AG09319 (cell line): Measurements from ENCODE around the gene OTOF.
A peak's percentile ranks its signal among the peaks of the same experiment; 100 is the strongest.

Experiments used
- DNase-seq: peaks from one replicate; pipeline ENCODE4 v3.0.0-alpha.2; 2010; ENCODE audit warnings: low read depth; ENCODE audit errors: extremely low read depth
- CTCF ChIP-seq: IDR thresholded peaks from 2 replicates; pipeline ENCODE4 v1.5.1; 2011; ENCODE audit warnings: low read depth, mild to moderate bottlenecking, inconsistent platforms, low read length, moderate library complexity

Gene OTOF

DNA sequence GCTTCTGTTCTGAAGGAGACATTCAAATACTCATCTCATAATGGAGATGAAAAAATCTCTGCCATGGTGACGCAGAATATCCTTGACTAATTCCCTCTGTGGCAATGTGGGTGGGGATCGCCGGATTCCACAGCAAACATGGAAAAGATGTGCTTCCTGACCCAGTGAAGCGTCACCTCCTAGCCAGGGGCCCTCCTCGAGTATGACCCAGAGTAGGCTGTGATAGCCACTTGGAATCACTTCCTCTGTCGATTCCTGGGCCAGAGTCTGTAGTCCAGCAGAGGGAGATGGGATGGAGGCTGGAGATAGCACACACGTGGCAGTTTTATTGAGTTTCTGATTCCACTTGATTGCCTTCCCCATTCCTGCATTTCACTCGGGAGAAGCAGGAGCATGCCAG, 39.4 kb downstream of the OTOF start:
- peak; percentile 1 for TF ChIP-seq CTCF
- DNase-seq, result no peak

GRCh38 chr2:26435106-26435505, 42.8 kb downstream of the OTOF start:
- TF ChIP-seq CTCF, result no peak
- no peak for DNase-seq

DNA sequence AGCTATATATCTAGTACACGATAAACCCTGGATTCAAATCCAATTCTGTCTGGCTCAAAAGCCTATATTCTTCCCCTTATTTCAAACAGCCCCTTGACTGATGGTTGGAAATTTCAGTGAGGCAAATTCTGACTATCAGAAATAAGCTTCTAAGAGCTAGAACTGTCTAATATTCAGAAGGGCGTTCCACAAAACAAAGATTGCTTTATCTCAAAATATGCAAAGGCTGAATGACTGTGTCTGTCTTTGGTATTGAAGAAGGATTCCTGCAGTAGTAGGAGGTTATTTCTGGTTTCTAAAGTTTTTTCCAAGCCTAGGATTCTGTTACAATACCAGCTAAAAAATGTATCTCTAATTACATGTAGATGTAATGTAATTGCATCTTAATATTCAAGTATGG, 45.1 kb downstream of the OTOF start:
- no peak for DNase-seq
- TF ChIP-seq CTCF, result no peak

DNA sequence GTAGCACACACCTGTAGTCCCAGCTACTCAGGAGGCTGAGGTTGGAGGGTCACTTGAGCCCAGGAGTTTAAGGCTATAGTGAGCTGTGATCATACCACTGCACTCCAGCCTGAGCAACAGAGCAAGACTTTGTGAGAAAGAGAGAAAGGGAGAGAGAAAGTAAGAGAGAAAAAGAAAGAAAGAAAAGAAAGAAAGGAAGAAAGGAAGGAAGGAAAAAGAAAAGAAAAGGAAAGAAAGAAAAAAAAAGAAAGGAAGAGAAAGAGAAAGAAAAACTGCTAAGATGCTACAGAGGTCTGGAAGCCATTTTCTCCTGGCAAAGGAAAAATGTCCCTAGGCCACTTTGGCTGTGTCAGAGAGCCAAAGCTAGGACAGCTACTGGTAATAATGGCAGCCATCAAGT, 45.6 kb downstream of the OTOF start:
- no peak for DNase-seq
- no peak for TF ChIP-seq CTCF

DNA sequence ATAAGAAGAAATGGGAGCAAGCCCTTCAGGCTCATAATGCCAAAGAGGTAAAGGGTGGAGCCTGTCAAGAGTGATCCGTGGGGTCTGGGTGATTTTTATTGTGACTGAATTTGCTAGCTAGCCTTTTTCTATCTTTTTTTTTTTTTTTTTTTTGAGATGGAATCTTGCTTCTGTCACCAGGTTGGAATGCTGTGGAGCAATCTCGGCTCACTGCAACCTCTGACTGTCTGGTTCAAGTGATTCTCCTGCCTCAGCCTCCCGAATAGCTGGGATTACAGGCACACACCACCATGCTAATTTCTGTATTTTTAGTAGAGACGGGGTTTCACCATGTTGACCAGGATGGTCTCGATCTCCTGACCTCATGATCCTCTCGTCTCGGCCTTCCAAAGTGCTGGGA, 47.1 kb downstream of the OTOF start:
- no peak for DNase-seq
- TF ChIP-seq CTCF, result no peak

DNA sequence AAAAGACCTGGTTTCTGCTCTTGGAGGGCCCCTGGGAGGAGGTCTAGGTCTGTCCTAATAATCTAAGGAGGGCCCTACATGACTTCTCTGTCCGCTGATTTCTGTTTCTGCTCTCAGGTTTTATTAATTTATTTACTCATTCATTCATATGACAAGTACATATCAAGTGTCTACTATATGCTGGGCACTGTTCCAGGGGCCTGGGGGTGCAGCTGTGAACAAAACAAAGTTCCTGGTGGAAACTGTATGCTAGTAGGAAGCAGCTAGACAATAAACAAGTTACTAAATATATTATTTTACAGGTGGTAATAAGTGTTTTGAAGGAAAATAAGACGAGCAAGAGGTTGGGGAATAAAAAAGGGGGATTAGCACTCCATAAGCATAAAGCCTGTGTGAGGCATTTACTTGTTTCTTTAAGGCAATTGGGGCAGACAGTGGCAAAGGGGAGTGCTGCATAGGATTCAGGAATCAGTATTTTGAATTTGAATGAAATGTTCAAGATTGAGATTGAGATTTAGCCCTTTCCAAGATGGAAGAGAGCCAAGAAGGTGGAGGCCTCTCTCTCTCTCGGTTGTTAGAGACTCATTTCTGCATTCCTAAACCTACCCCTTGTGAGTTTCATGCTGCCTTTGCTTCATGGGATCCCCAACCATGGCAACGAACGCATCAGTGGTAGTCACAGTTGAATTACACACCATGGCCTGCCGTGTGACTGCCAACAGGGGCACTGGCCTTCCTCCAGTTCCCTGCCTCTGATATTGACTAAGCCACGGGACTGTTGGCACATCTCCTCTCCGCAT, 47.9 kb downstream of the OTOF start:
- no peak for DNase-seq

More for the DNA sequence above, 47.9 kb downstream of the OTOF start:
- TF ChIP-seq CTCF, result no peak
